ENCODE measurements around the gene PALM3. TPM values are rescaled to one million over a fixed set of nuclear protein-coding genes. Genes with fewer than 3 reads are reported as not detected.
A peak's percentile ranks its signal among the peaks of the same experiment; 100 is the strongest.

Gene PALM3, protein sequence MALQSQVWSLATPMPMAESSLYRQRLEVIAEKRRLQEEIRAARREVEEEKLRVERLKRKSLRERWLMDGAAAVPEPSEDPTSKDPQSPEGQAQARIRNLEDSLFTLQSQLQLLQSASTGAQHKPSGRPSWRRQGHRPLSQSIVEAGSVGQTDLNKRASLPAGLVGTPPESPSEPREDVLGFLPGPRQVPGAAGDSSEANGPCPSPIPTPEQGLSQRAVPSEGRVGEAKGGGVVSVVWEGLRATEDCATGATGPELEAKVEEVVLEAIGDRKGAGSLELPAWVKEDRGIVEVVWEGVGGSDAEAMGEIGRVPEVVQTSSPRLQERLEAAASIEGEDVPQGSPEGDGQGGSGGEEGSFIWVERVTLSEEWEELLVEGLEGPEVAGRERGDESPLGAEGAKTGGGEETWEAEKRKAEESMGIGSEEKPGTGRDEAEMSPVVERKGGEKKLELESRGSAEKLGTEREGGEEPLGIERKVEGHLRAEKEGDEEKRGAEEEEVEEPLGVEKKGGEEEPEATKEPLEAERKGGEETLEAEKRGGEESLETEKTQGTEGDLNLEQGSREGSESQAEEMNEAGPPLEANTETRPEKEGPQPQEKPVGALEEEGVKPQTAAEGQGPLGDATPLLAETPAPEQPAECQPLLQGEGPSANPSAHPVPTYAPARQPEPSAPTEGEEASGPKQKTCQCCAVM
- 1 to 10 TPM in 1 of 4 donors, under 1 TPM in 3; 0.30 to 2.7 (median 0.53) TPM for total RNA-seq

GRCh38 chr19:14061751-14062557 lies at the start of gene PALM3:
PALM3 (minus strand) TSS chr19:14062076; CDS start chr19:14061980, 96 bp downstream.
- Histone ChIP-seq H3K9me3 (no peaks in the 10 kb centered on the region), H3K36me3 (no peaks in the 10 kb centered on the region), H3K4me3 (no peak within 1 kb of the TSS), H3K4me1 (peaks cover 0 to 20% (median 5%) of the 10 kb centered on the region in 4 donors), H3K27ac (peak within 1 kb of the TSS in 1 of 4 donors; percentile 39), H3K27me3 (peaks cover 2 to 59% of the 10 kb centered on the region in 2 donors)
- DNase-seq (ENCODE audit: low spot score in 2 of 2) = no peak
- WGBS, 2 donors = 64 to 65% methylated on average over 16 to 18 of the region's 19 CpGs
- no peak for TF ChIP-seq POLR2A (IDR thresholded peaks at IDR 0.05)
- TF ChIP-seq EP300 (IDR thresholded peaks at IDR 0.05) = no peak
- TF ChIP-seq, protein P1, sequence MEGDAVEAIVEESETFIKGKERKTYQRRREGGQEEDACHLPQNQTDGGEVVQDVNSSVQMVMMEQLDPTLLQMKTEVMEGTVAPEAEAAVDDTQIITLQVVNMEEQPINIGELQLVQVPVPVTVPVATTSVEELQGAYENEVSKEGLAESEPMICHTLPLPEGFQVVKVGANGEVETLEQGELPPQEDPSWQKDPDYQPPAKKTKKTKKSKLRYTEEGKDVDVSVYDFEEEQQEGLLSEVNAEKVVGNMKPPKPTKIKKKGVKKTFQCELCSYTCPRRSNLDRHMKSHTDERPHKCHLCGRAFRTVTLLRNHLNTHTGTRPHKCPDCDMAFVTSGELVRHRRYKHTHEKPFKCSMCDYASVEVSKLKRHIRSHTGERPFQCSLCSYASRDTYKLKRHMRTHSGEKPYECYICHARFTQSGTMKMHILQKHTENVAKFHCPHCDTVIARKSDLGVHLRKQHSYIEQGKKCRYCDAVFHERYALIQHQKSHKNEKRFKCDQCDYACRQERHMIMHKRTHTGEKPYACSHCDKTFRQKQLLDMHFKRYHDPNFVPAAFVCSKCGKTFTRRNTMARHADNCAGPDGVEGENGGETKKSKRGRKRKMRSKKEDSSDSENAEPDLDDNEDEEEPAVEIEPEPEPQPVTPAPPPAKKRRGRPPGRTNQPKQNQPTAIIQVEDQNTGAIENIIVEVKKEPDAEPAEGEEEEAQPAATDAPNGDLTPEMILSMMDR (IDR thresholded peaks at IDR 0.05) = no peak

GRCh38 chr19:14111486-14111885 lies 49.6 kb upstream of the PALM3 start:
- Histone ChIP-seq H3K36me3 (peaks cover 0 to 15% (median 0%) of the 10 kb centered on the region in 3 donors), H3K27me3 (no peaks in the 10 kb centered on the region), H3K9me3 (no peaks in the 10 kb centered on the region), H3K4me3 (no peak overlapping the region), H3K4me1 (peaks cover 0 to 76% (median 36%) of the 10 kb centered on the region in 4 donors), H3K27ac (peak overlapping the region in 1 of 4 donors; percentile 99)
- no peak for DNase-seq (ENCODE audit: low spot score in 2 of 2)
- 100% methylated on average over 1 of the region's 1 CpG for WGBS, 2 donors
- TF ChIP-seq, protein P1 (IDR thresholded peaks at IDR 0.05) = no peak
- TF ChIP-seq POLR2A (IDR thresholded peaks at IDR 0.05) = no peak
- no peak for TF ChIP-seq EP300 (IDR thresholded peaks at IDR 0.05)

DNA sequence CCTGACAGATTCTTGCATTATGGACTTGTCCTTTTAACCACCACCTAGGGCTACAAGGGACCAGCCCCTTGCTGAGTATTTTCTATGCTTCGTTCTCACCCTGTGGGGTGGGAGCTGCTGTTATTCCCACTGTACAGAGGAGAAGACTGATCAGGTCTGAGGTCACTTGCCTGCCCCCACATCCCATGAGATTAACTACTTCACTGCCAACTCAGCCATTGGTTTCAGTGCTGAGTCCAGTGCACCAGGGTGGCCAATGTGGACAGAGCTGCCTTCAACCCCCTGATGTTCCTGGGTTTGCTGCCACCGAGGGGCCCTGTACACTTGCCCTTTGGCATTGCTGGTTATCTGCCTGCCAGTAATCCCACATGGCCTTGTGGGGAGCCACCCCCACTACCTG lies 48.8 kb upstream of the PALM3 start:
- Histone ChIP-seq H3K9me3 (no peaks in the 10 kb centered on the region), H3K36me3 (peaks cover 0 to 24% (median 2%) of the 10 kb centered on the region in 3 donors), H3K27me3 (no peaks in the 10 kb centered on the region), H3K27ac (no peak overlapping the region), H3K4me1 (peaks cover 0 to 67% (median 28%) of the 10 kb centered on the region in 4 donors), H3K4me3 (no peak overlapping the region)
- DNase-seq (ENCODE audit: low spot score in 2 of 2) = no peak
- 37 to 55% methylated on average over 2 of the region's 2 CpGs for WGBS, 2 donors
- TF ChIP-seq, protein P1 (IDR thresholded peaks at IDR 0.05) = no peak
- TF ChIP-seq POLR2A (IDR thresholded peaks at IDR 0.05) = no peak

DNA sequence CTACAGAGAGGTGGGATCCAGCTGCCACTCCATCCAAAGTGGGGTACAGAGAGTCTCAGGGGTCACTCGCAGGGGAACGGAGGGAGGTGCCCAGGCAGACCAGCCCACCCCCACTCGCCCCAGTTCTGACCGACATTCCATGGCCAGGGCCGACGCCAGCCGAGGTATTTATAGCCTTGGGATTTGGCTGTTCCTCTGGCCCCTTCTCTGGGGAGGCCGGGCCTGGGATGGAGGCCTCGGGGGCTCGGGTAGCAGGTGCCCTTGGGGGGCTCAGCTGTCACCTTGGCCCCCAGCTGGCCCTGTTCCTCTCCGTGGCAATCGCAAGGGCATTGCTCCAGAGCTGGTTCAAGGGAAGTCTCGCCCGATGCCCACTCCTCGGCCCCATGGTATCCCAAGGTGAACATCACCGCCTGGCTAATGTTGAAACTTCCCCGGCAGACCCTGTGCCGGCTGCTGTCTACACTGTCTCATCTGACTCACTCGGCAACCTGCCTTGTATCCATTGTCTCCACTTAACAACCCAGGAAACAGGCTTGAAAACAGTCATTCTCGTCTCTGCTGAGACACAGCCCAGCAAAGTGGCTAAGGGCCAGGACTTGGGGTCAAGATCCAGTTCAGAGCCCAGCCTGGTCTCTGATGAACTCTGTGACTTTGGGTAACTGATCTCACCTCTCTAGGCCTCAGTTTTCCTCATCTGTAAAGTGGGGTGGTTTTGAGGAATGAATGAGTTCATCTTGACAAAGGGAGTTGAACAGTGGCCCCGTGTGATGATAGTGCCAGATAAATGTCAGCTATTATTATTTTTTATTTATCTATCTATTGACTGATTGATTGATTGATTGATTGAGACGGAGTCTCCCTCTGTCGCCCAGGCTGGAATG lies 45.9 kb upstream of the PALM3 start:
- WGBS, 2 donors = 63 to 73% methylated on average over 22 to 23 of the region's 23 CpGs
- peaks cover 0 to 39% (median 11%) of the 10 kb centered on the region in 4 donors for H3K4me1 ChIP-seq

More for the DNA sequence above, 45.9 kb upstream of the PALM3 start:
- Histone ChIP-seq H3K27ac (peak overlapping the region in 1 of 4 donors; percentile 44), H3K36me3 (peaks cover 0 to 52% (median 2%) of the 10 kb centered on the region in 3 donors), H3K4me3 (no peak overlapping the region), H3K9me3 (no peaks in the 10 kb centered on the region), H3K27me3 (no peaks in the 10 kb centered on the region)
- no peak for DNase-seq (ENCODE audit: low spot score in 2 of 2)
- TF ChIP-seq EP300 (IDR thresholded peaks at IDR 0.05) (no peak), POLR2A (IDR thresholded peaks at IDR 0.05) (no peak)
- TF ChIP-seq, protein P1 (IDR thresholded peaks at IDR 0.05) = no peak

Measured in tibial nerve (tissue), 4 donors.